GM12878 (cell line): ENCODE results near the gene TMEM244. TPM values are rescaled to one million over a fixed set of nuclear protein-coding genes. Genes with fewer than 3 reads are reported as not detected.

Experiments
- ATAC-seq: fragments of 200-7000 bp; cut with Tn5 transposase; 3 replicates; pipeline ENCODE4 v1.9.1; 2020; ENCODE audit warnings: mild to moderate bottlenecking, moderate library complexity
- BruUV-seq: library from RNA; stranded (reverse); fragments of 400-500 nt; replicated peaks from 2 replicates; lab custom pipeline; 2021; lab: Mats Ljungman, UMichigan
- CTCF ChIA-PET: fragments of 300-600 bp; sonication (Branson Sonifier 250); formaldehyde crosslinking; extraction: SDS; loops from one replicate; lab custom pipeline; 2021; ENCODE audit warnings: inconsistent platforms; lab: Yijun Ruan, JAX
- POLR2A ChIA-PET: fragments of 350-600 bp; formaldehyde crosslinking; extraction: SDS; loops from one replicate; lab custom pipeline; 2021; ENCODE audit warnings: inconsistent platforms; lab: Charles Lee
- RAD21 ChIA-PET: fragments of 300-600 bp; sonication (Branson Sonifier 250); formaldehyde crosslinking; loops from one replicate; lab custom pipeline; 2023; ENCODE audit warnings: antibody characterized with exemption; ENCODE audit not compliant: unreplicated experiment; lab: Charles Lee
- SMC1A ChIA-PET: fragments of 300-600 bp; sonication (Branson Sonifier 250); formaldehyde crosslinking; loops from one replicate; lab custom pipeline; 2023; ENCODE audit not compliant: unreplicated experiment, uncharacterized antibody; lab: Charles Lee
- DNase-seq: peaks from one replicate; pipeline ENCODE4 v3.0.0-alpha.2; 2011; ENCODE audit warnings: low read depth, low spot score
- FAIRE-seq: peaks from 3 replicates; lab custom pipeline; 2011; peaks lifted over from hg19 to GRCh38; lab: Jason Lieb, UNC
- H2AFZ ChIP-seq: 2 replicates; pipeline ENCODE4 v1.6.0; 2011; ENCODE audit warnings: low read depth, low read length, control low read depth; ENCODE audit not compliant: control insufficient read depth
- H3K27ac ChIP-seq: 2 replicates; pipeline ENCODE4 v1.5.1; 2011; ENCODE audit warnings: control low read depth; ENCODE audit not compliant: control insufficient read depth, insufficient read depth
- H3K27me3 ChIP-seq, 2 experiments: replicated peaks in 1 of 2; 2 replicates each; pipeline versions ENCODE4 v1.6.0 to v1.6.1; 2011; ENCODE audit warnings: low read length in 1 of 2; ENCODE audit not compliant: control insufficient read depth in 2 of 2, insufficient read depth in 2 of 2
- H3K36me3 ChIP-seq, 2 experiments: 2 replicates each; pipeline ENCODE4 v1.5.1; 2011; ENCODE audit warnings: low read length in 1 of 2; ENCODE audit not compliant: control insufficient read depth in 2 of 2, insufficient read depth in 2 of 2
- H3K4me1 ChIP-seq: 2 replicates; pipeline ENCODE4 v1.6.1; 2011; ENCODE audit warnings: mild to moderate bottlenecking, low read length, moderate library complexity, mixed read lengths; ENCODE audit not compliant: control insufficient read depth, insufficient read depth
- H3K4me2 ChIP-seq: 2 replicates; pipeline ENCODE4 v1.6.0; 2011; ENCODE audit warnings: control low read depth; ENCODE audit not compliant: control insufficient read depth, insufficient read depth
- H3K4me3 ChIP-seq: fragments of 200-600 bp; sonication (generic); 2 replicates; pipeline ENCODE4 v1.5.1; 2016
- H3K79me2 ChIP-seq: 2 replicates; pipeline ENCODE4 v1.6.0; 2011; ENCODE audit warnings: low read length; ENCODE audit not compliant: control insufficient read depth, insufficient read depth
- H3K9ac ChIP-seq: 2 replicates; pipeline ENCODE4 v1.8.0; 2011; ENCODE audit warnings: low read length, control low read depth, mixed read lengths; ENCODE audit not compliant: control insufficient read depth, insufficient read depth
- H3K9me3 ChIP-seq: replicated peaks from 3 replicates; pipeline ENCODE4 v1.5.1; 2011; ENCODE audit warnings: mild to moderate bottlenecking, low read length; ENCODE audit not compliant: control insufficient read depth, insufficient read depth
- H4K20me1 ChIP-seq: 2 replicates; pipeline ENCODE4 v1.6.0; 2011; ENCODE audit not compliant: control insufficient read depth, insufficient read depth
- ETV6 ChIP-seq, 2 experiments: fragments of 450-650 bp in 1 of 2; IDR thresholded peaks in 1 of 2; conservative IDR thresholded peaks in 1 of 2; 2 replicates each; pipeline ENCODE4 v1.6.1; 2014; ENCODE audit warnings: antibody characterized with exemption in 1 of 2, borderline replicate concordance in 1 of 2, low read depth in 1 of 2, mild to moderate bottlenecking in 1 of 2, moderate library complexity in 1 of 2
- MXI1 ChIP-seq: fragments of 150-350 bp; IDR thresholded peaks from 2 replicates; pipeline ENCODE4 v1.6.1; 2011; ENCODE audit warnings: low read depth, mild to moderate bottlenecking, inconsistent platforms, low read length, improper control_type of control experiment
- MYC ChIP-seq: IDR thresholded peaks from 2 replicates; pipeline ENCODE4 v1.6.1; 2011; ENCODE audit warnings: mild to moderate bottlenecking, low read length, moderate library complexity, inconsistent platforms; ENCODE audit not compliant: insufficient read depth, insufficient replicate concordance, insufficient read length, severe bottlenecking
- NFYB ChIP-seq: IDR thresholded peaks from 2 replicates; pipeline ENCODE4 v1.6.1; 2011; ENCODE audit warnings: low read depth, mild to moderate bottlenecking, low read length, improper control_type of control experiment, moderate library complexity; ENCODE audit not compliant: insufficient read depth
- NRF1 ChIP-seq: conservative IDR thresholded peaks from 2 replicates; pipeline ENCODE4 v1.6.1; 2011; ENCODE audit warnings: mild to moderate bottlenecking, low read depth, low read length, improper control_type of control experiment
- PAX8 ChIP-seq: fragments of 450-650 bp; IDR thresholded peaks from 2 replicates; pipeline ENCODE4 v1.6.1; 2017; ENCODE audit warnings: mild to moderate bottlenecking, moderate library complexity
- POLR2A ChIP-seq: IDR thresholded peaks from 2 replicates; pipeline ENCODE4 v1.6.1; 2011; ENCODE audit warnings: low read depth, mild to moderate bottlenecking, low read length
- POLR2AphosphoS5 ChIP-seq: IDR thresholded peaks from 2 replicates; pipeline ENCODE4 v1.6.1; 2011; ENCODE audit warnings: mild to moderate bottlenecking, low read length, inconsistent platforms
- TCF12 ChIP-seq: IDR thresholded peaks from 2 replicates; pipeline ENCODE4 v1.6.1; 2011; ENCODE audit warnings: low read depth, mild to moderate bottlenecking, low read length
- in situ Hi-C: fragments of 300-500 bp; cut with MboI; formaldehyde crosslinking; loops from 9 replicates; pipeline ENCODE4 v1.14.3; 2018; ENCODE audit warnings: mixed read lengths
- intact Hi-C: fragments of 100-400 bp; cut with micrococcal nuclease; formaldehyde crosslinking; loops from one replicate; pipeline ENCODE4 v1.14.2; 2022; ENCODE audit not compliant: unreplicated experiment
- polyA plus RNA-seq, 11 experiments: library from polyadenylated mRNA; depleted of rRNA in 4 of 11; unstranded in 6 of 11; stranded (reverse) in 5 of 11; fragments of >200 nt; fragmentation: Nextera tagmentation in 4 of 11; fragmentation: Illumina TruSeq in 1 of 11; extraction: Ambion mirVana in 4 of 11; extraction: Trizol in 1 of 11; gene quantifications; 1 replicate in 1 of 11; 2 replicates in 10 of 11; pipeline versions ENCODE4 v1.2.1 to v1.2.3, GENCODE V29; 2011 to 2016; ENCODE audit warnings: inconsistent platforms in 2 of 11, missing spikeins in 2 of 11, low read depth in 1 of 11
- total RNA-seq, 4 experiments: library from RNA; depleted of rRNA in 3 of 4; stranded (reverse); fragments of >200 nt in 3 of 4; fragmentation: Illumina TruSeq in 1 of 4; extraction: Trizol in 1 of 4; gene quantifications; 2 replicates each; pipeline versions ENCODE4 v1.2.1 to v1.2.3, GENCODE V29; 2013 to 2021
- TF ChIP-seq, protein P1 (sequence below): IDR thresholded peaks from 2 replicates; pipeline ENCODE4 v1.6.1; 2012; ENCODE audit warnings: mild to moderate bottlenecking, low read depth, low read length

Gene TMEM244
- total and polyA plus RNA-seq, 10 of the 15 experiments (the other 5 are each of a cell fraction or from before 2014, with no cell fraction given), result 0.14 TPM; not detected in 9

- Histone ChIP-seq H3K9me3 (no peaks in the 10 kb centered on the region), H3K9ac (no peak overlapping the region), H3K4me2 (no peak overlapping the region), H4K20me1 (no peaks in the 10 kb centered on the region), H3K27me3 (no peaks in the 10 kb centered on the region; a peak in 1 of 4 replicates), H2AFZ (no peak overlapping the region), H3K79me2 (no peaks in the 10 kb centered on the region), H3K4me3 (no peak overlapping the region), H3K27ac (no peak overlapping the region), H3K36me3 (no peaks in the 10 kb centered on the region), H3K4me1 (no peaks in the 10 kb centered on the region)
- in situ Hi-C loops, result no loop called here
- intact Hi-C loops, result no loop called here
- ChIA-PET CTCF (interaction anchor here (0.6 kb wide), 1 partner anchor 96 kb away, joined by 3 read pairs; no protein-coding TSS in a partner anchor), SMC1A (interaction anchor here (1.7 kb wide), 1 partner anchor 13 kb away, joined by 4 read pairs; no protein-coding TSS in a partner anchor), POLR2A (no interaction called here), RAD21 (no interaction called here)
- DNase-seq, result no peak
- no peak for ATAC-seq
- BruUV-seq, result no TSS peak
- no peak for FAIRE-seq
- no peak for TF ChIP-seq POLR2A
- TF ChIP-seq MXI1, result no peak
- TF ChIP-seq NFYB, result no peak
- no peak for TF ChIP-seq PAX8
- TF ChIP-seq ETV6 (conservative IDR thresholded peaks at IDR 0.05 in 1 of 2, IDR thresholded peaks at IDR 0.05 in 1 of 2; ENCODE audit: borderline replicate concordance in 1 of 2, low read depth in 1 of 2), result no peak
- TF ChIP-seq POLR2AphosphoS5, result no peak
- TF ChIP-seq NRF1, result no peak
- TF ChIP-seq TCF12, result no peak
- no peak for TF ChIP-seq MYC
- TF ChIP-seq, protein P1, sequence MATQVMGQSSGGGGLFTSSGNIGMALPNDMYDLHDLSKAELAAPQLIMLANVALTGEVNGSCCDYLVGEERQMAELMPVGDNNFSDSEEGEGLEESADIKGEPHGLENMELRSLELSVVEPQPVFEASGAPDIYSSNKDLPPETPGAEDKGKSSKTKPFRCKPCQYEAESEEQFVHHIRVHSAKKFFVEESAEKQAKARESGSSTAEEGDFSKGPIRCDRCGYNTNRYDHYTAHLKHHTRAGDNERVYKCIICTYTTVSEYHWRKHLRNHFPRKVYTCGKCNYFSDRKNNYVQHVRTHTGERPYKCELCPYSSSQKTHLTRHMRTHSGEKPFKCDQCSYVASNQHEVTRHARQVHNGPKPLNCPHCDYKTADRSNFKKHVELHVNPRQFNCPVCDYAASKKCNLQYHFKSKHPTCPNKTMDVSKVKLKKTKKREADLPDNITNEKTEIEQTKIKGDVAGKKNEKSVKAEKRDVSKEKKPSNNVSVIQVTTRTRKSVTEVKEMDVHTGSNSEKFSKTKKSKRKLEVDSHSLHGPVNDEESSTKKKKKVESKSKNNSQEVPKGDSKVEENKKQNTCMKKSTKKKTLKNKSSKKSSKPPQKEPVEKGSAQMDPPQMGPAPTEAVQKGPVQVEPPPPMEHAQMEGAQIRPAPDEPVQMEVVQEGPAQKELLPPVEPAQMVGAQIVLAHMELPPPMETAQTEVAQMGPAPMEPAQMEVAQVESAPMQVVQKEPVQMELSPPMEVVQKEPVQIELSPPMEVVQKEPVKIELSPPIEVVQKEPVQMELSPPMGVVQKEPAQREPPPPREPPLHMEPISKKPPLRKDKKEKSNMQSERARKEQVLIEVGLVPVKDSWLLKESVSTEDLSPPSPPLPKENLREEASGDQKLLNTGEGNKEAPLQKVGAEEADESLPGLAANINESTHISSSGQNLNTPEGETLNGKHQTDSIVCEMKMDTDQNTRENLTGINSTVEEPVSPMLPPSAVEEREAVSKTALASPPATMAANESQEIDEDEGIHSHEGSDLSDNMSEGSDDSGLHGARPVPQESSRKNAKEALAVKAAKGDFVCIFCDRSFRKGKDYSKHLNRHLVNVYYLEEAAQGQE, result no peak
Measured at GRCh38 chr6:129842881-129843409, 18.2 kb downstream of the TMEM244 start.
